NCI-H2107 (cell line): ENCODE measurements around the gene TMEM263.

ENCODE experiments used
- DNase-seq: peaks from one replicate; lab custom pipeline; 2025; lab: John Stamatoyannopoulos, UW

The TMEM263 gene

GRCh38 chr12:106950591-106950990, 5.1 kb upstream of the TMEM263 start:
- no peak for DNase-seq

GRCh38 chr12:106953352-106954250, 2.1 kb upstream of the TMEM263 start:
- DNase-seq: no peak

GRCh38 chr12:106954462-106955376, 988 bp upstream of the TMEM263 start:
- DNase-seq: no peak

GRCh38 chr12:106956048-106956578, 406 bp downstream of the TMEM263 start:
- DNase-seq: no peak

- DNase-seq: no peak
Observed at GRCh38 chr12:106957583-106957982, 1.9 kb downstream of the TMEM263 start.

GRCh38 chr12:106960443-106960842, 4.7 kb downstream of the TMEM263 start:
- DNase-seq: no peak

- no peak for DNase-seq
Observed at GRCh38 chr12:106962286-106962685, 6.6 kb downstream of the TMEM263 start.

GRCh38 chr12:106964526-106964925, 8.8 kb downstream of the TMEM263 start:
- DNase-seq: no peak

GRCh38 chr12:106971065-106971464, 15.4 kb downstream of the TMEM263 start:
- DNase-seq: no peak

GRCh38 chr12:106973545-106973944, 17.8 kb downstream of the TMEM263 start:
- no peak for DNase-seq

- DNase-seq: no peak
Observed at GRCh38 chr12:106974511-106974910, 18.8 kb downstream of the TMEM263 start.

- no peak for DNase-seq
Observed at GRCh38 chr12:106975098-106975497, 19.4 kb downstream of the TMEM263 start.

GRCh38 chr12:106975993-106976658, 20.4 kb downstream of the TMEM263 start:
- DNase-seq: no peak

GRCh38 chr12:106976668-106977067, 21.0 kb downstream of the TMEM263 start:
- no peak for DNase-seq

GRCh38 chr12:106978035-106978800, 22.5 kb downstream of the TMEM263 start:
- DNase-seq: peak; percentile 32

- DNase-seq: no peak
Observed at GRCh38 chr12:106980944-106981343, 25.2 kb downstream of the TMEM263 start.

GRCh38 chr12:106981788-106982187, 26.1 kb downstream of the TMEM263 start:
- DNase-seq: no peak

GRCh38 chr12:106982229-106982628, 26.5 kb downstream of the TMEM263 start:
- DNase-seq: no peak

GRCh38 chr12:106984588-106985137, 29.0 kb downstream of the TMEM263 start:
- DNase-seq: no peak

GRCh38 chr12:106985479-106985878, 29.8 kb downstream of the TMEM263 start:
- no peak for DNase-seq

GRCh38 chr12:106986135-106986534, 30.4 kb downstream of the TMEM263 start:
- no peak for DNase-seq
